Measurements from ENCODE around the gene PUM1. TPM values are rescaled to one million over a fixed set of nuclear protein-coding genes. Genes with fewer than 3 reads are reported as not detected.
"Not testable (repeated sequence)": the region's sequence is repeated elsewhere in the genome, so short reads cannot be mapped to it uniquely, and the experiment has no call there.

PUM1 gene
- total and polyA plus RNA-seq, 2 of the 4 experiments (the other 2 are of a cell fraction), result 75.4 to 137 TPM

DNA sequence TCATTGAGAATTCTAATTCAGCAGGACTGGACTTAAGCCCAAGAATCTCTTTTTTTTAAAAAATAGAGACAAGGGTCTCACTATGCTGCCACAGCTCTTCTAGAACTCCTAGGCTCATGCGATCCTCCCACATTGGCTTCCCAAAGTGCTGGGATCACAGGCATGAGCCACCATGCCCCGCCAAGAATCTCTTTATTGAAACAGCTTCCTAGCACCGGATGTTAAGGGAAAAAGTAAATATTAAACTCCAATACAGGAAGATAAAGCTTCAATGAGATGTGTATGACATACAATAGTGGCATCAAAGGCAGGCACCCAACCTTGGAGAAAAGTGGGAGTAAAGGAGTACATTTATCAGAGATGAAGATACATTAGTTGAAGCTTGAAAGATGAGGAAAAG, 25.5 kb downstream of the PUM1 start:
- in situ Hi-C loops (cut with MboI; ENCODE audit: low sequenced_read_pairs) (no loop called here), dilution Hi-C loops (cut with HindIII; ENCODE audit: low sequenced_read_pairs, unreplicated experiment) (no loop called here), intact Hi-C loops (cut with micrococcal nuclease) (no loop called here)
- POLR2A ChIA-PET (ENCODE audit: unreplicated experiment), result no interaction called here
- Histone ChIP-seq H3K27me3 (ENCODE audit: control insufficient read depth, insufficient read depth, low read length) (no peaks in the 10 kb centered on the region), H3K36me3 (ENCODE audit: control insufficient read depth, insufficient read depth, low read length) (peaks cover 12% of the 10 kb centered on the region), H2BK15ac (ENCODE audit: low read depth, low read length) (no peak overlapping the region), H3K4ac (ENCODE audit: low read depth, low read length) (no peak overlapping the region), H3K18ac (ENCODE audit: low read depth, low read length) (no peak overlapping the region), H3K79me1 (ENCODE audit: low read depth in 1 of 2, low read length in 2 of 2) (peaks cover 23 to 61% of the 10 kb centered on the region in 2 experiments), H4K5ac (ENCODE audit: low read depth, low read length) (no peak overlapping the region), H3K14ac (replicated peaks; ENCODE audit: low read depth, low read length) (no peak overlapping the region), H4K20me1 (ENCODE audit: insufficient read depth, low read length) (peaks cover 86% of the 10 kb centered on the region), H3K9me3 (ENCODE audit: control insufficient read depth, insufficient read depth, low read length) (no peaks in the 10 kb centered on the region), H3K4me1 (ENCODE audit: control insufficient read depth, insufficient read depth, low read length) (peaks cover 12% of the 10 kb centered on the region; the same call in 1 of the 2 replicates), H3K4me2 (ENCODE audit: low read depth, low read length) (no peak overlapping the region), H2AK9ac (replicated peaks; ENCODE audit: low read depth, low read length, poor library complexity) (no peak overlapping the region), H3K23ac (ENCODE audit: low read depth, low read length) (no peak overlapping the region), H2BK20ac (ENCODE audit: low read depth, low read length) (no peak overlapping the region), H2BK120ac (ENCODE audit: low read depth, low read length) (no peak overlapping the region), H2AK5ac (ENCODE audit: low read depth, low read length) (no peak overlapping the region), H2AFZ (replicated peaks; ENCODE audit: low read length, poor library complexity) (no peak overlapping the region), H4K8ac (ENCODE audit: low read depth in 2 of 2, low read length in 2 of 2) (no peak overlapping the region), H3K9me1 (ENCODE audit: insufficient read depth, low read length) (peaks cover 13% of the 10 kb centered on the region), H4K91ac (ENCODE audit: insufficient read depth, low read depth, low read length) (no peak overlapping the region), H3K27ac (ENCODE audit: insufficient read depth, low read length) (no peak overlapping the region), H3K4me3 (ENCODE audit: insufficient read depth, low read depth, low read length) (no peak overlapping the region), H3K56ac (ENCODE audit: extremely low read depth, insufficient read depth, low read length) (no peak overlapping the region), H3K9ac (ENCODE audit: low read depth, low read length) (no peak overlapping the region), H2BK5ac (ENCODE audit: low read depth, low read length, poor library complexity, severe bottlenecking) (no peak overlapping the region)
- no peak for ATAC-seq (ENCODE audit: low read depth)
- CTCF ChIA-PET, result interaction anchor here (0.7 kb wide), 1 partner anchor 21 kb away, joined by 4 read pairs; no protein-coding TSS in a partner anchor
- no peak for TF ChIP-seq MXI1 (IDR thresholded peaks at IDR 0.05; ENCODE audit: borderline replicate concordance, low read depth, low read length)
- no peak for TF ChIP-seq FOS (IDR thresholded peaks at IDR 0.05; ENCODE audit: low read depth, low read length)
- TF ChIP-seq NFE2L2 (IDR thresholded peaks at IDR 0.05; ENCODE audit: low read depth, low read length), result no peak
- TF ChIP-seq SMC3 (IDR thresholded peaks at IDR 0.05; ENCODE audit: low read depth, low read length), result no peak
- no peak for TF ChIP-seq RFX5 (IDR thresholded peaks at IDR 0.05; ENCODE audit: low read depth, low read length)
- TF ChIP-seq USF2 (IDR thresholded peaks at IDR 0.05; ENCODE audit: low read depth, low read length), result no peak
- no CpG with 5 or more reads among the region's 3 CpGs for WGBS, 2 experiments (ENCODE audit: extremely low coverage in 2 of 2, insufficient read length in 1 of 2)
- DNase-seq, result no peak
- BruUV-seq (replicated peaks), result no TSS peak

- H3K9me3 ChIP-seq (ENCODE audit: control insufficient read depth, insufficient read depth, low read length); H2AK9ac ChIP-seq (replicated peaks; ENCODE audit: low read depth, low read length, poor library complexity); H2AK5ac ChIP-seq (ENCODE audit: low read depth, low read length); H2BK20ac ChIP-seq (ENCODE audit: low read depth, low read length); ATAC-seq (ENCODE audit: low read depth); H4K8ac ChIP-seq (ENCODE audit: low read depth in 2 of 2, low read length in 2 of 2); H2BK120ac ChIP-seq (ENCODE audit: low read depth, low read length); H2BK5ac ChIP-seq (ENCODE audit: low read depth, low read length, poor library complexity, severe bottlenecking); H4K5ac ChIP-seq (ENCODE audit: low read depth, low read length); H3K18ac ChIP-seq (ENCODE audit: low read depth, low read length); H4K91ac ChIP-seq (ENCODE audit: insufficient read depth, low read depth, low read length); in situ Hi-C loops (cut with MboI; ENCODE audit: low sequenced_read_pairs); H3K14ac ChIP-seq (replicated peaks; ENCODE audit: low read depth, low read length); H3K56ac ChIP-seq (ENCODE audit: extremely low read depth, insufficient read depth, low read length); H2AFZ ChIP-seq (replicated peaks; ENCODE audit: low read length, poor library complexity); H3K9ac ChIP-seq (ENCODE audit: low read depth, low read length); H3K23ac ChIP-seq (ENCODE audit: low read depth, low read length); H3K4me3 ChIP-seq (ENCODE audit: insufficient read depth, low read depth, low read length); BruUV-seq (replicated peaks); H3K4ac ChIP-seq (ENCODE audit: low read depth, low read length); intact Hi-C loops (cut with micrococcal nuclease); dilution Hi-C loops (cut with HindIII; ENCODE audit: low sequenced_read_pairs, unreplicated experiment); H3K27me3 ChIP-seq (ENCODE audit: control insufficient read depth, insufficient read depth, low read length); H2BK15ac ChIP-seq (ENCODE audit: low read depth, low read length); POLR2A ChIA-PET (ENCODE audit: unreplicated experiment); DNase-seq: not testable (repeated sequence)
- CTCF ChIA-PET, result interaction anchor here (1.1 kb wide), 1 partner anchor 83 kb away, joined by 4 read pairs; no protein-coding TSS in a partner anchor
- peaks cover 12% of the 10 kb centered on the region for H3K36me3 ChIP-seq (ENCODE audit: control insufficient read depth, insufficient read depth, low read length)
- H3K27ac ChIP-seq (ENCODE audit: insufficient read depth, low read length), result peak overlapping the region; percentile 45; the same call in 1 of the 2 replicates
- peaks cover 88% of the 10 kb centered on the region for H4K20me1 ChIP-seq (ENCODE audit: insufficient read depth, low read length)
- peaks cover 27 to 67% of the 10 kb centered on the region in 2 experiments for H3K79me1 ChIP-seq (ENCODE audit: low read depth in 1 of 2, low read length in 2 of 2)
- H3K9me1 ChIP-seq (ENCODE audit: insufficient read depth, low read length), result peaks cover 17% of the 10 kb centered on the region
- H3K4me2 ChIP-seq (ENCODE audit: low read depth, low read length), result 0 out of 2 replicates have a peak overlapping the region, but pooled peaks have one; percentile 57
- peaks cover 12% of the 10 kb centered on the region; the same call in 1 of the 2 replicates for H3K4me1 ChIP-seq (ENCODE audit: control insufficient read depth, insufficient read depth, low read length)
- 78% methylated on average over 2 of the region's 5 CpGs; no CpG with 5 or more reads in 1 of the 2 experiments for WGBS, 2 experiments (ENCODE audit: extremely low coverage in 2 of 2, insufficient read length in 1 of 2)
Measured at GRCh38 chr1:31038935-31039334, 26.6 kb downstream of the PUM1 start.

Data from IMR-90 (cell line).